HG02870 (cell line): ENCODE measurements around the gene WWOX.

Experiments used
- ATAC-seq: cut with Tn5 transposase; IDR thresholded peaks from one replicate; pipeline ENCODE4 v1.9.1; 2021; ENCODE audit warnings: mild to moderate bottlenecking, moderate library complexity; ENCODE audit not compliant: unreplicated experiment

The WWOX gene

DNA sequence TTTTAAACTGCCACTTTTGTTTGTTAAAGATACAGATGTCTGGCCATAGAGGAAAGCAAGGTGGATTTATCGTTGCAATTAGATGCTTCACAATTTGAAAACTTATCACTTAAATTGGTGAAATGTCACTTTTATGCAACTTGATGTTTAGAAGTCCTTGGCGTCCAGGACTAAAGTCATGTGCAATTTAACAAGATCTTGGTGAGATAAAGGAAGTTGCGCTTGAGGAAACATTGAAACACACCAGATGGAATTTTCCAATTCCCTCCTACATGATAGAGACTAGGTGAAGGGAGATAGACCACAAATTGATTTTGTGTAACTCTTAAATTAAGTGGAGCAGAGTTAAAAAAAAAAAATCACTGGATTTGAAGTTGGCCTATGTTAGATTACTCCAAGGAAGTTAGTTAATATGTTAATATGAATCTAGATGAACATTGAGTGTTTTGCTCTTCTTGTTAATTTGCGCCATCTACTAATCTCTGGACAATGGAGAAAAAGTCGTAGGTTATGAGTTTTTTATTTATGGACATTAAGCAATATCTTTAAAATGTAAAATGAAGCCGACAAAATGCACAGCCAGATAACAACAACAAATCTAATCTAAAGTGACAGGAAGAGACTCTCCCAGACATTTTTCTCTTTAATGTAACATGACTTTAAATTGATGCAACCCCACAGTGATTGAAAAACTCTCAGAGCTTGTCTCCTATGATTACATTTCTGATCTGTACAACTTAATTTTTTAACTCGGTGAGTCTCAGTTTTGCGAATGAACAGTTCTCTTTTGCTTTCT, 119.6 kb downstream of the WWOX start:
- no peak for ATAC-seq

DNA sequence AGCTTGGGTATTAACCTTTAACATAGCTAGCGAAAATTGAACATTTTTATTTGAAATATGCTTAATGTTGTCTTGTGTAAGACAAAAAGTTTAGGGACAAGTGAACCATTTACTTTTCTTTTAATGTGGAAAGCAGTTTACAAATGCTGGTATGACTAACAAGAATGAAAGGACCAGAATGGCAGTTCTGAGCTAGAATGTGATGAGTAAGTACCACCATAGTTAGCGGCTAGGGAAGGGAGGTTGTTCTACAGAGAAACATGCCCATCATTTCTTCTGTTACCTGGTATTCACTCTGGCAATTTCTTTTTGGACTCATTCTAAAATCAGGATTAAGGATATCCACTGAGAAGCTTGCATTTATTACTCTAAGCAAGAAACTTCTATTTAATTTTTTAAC, 121.1 kb downstream of the WWOX start:
- ATAC-seq = no peak

DNA sequence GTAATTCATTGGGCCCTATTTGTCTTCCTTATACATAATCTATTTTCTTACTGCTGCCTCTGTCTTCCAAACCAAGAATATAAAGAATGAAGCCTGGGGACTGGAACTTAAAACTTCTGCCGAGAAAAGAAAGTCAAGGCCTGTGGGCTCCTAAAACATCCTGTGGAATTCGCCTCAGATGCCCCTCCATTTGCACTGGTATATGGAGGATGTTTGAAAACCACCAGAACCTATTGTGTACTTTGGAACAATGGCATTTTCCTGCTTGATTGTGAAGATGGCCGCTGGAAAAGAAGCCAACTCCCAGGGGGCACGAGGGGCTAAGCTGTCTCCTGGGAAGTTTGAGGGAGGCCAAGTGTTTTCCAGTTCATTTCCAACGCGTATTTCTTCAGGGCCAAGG, 122.4 kb downstream of the WWOX start:
- no peak for ATAC-seq

DNA sequence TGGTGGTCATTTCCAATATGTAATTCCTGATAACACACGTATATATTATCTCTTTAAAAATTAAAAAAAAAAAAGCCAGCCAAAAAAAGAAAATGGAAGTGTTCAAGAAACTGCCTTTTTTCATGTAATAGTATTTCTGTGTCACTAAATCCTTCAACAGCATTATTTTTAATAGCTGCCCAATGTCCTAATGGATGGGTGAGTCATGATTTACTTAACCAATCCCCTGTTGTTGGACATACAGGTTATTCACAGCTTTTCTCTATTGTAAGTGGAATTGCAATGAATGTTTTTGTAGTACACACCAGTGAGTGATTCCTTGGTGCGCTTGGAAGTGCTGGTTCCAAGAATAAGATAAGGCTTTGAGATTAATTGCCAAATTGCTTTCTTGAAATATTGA, 124.9 kb downstream of the WWOX start:
- ATAC-seq = no peak

DNA sequence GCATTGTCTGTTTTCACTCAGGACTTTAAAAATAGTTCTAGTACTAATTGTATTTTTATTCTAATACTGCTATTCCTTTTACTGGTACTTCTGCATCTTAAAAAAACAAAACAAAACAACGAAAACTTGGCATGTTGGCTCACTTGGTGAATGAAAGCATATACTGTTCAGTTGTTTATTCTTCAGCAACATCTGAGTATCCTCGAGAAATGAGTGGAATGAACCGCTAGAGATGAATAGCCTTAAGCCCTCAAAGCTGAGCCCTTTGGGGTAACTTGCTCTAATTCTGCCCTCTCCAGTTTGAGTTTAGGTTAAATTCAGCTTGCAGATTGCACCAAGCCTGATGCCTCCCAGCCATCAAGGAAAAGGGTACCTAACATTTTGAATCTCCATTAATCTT, 126.5 kb downstream of the WWOX start:
- no peak for ATAC-seq

DNA sequence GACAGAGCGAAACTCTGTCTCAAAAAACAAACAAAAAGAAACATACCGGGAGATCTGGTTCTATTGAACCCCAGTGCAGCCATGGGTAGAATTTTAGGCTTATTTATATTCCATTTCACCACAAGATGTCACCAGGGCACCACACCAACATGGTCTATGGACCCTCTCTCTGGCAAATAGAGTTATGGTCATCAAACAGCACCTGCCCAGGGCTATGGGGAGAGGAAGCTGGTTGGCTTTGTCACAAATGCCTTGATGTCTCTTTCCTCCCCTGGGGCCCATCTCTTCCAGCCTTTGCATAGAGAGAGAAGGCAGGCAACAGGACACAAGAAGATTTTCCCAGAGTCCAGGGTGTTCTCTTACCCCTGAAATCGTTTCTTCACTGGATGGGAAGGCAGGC, 128.4 kb downstream of the WWOX start:
- ATAC-seq = no peak

DNA sequence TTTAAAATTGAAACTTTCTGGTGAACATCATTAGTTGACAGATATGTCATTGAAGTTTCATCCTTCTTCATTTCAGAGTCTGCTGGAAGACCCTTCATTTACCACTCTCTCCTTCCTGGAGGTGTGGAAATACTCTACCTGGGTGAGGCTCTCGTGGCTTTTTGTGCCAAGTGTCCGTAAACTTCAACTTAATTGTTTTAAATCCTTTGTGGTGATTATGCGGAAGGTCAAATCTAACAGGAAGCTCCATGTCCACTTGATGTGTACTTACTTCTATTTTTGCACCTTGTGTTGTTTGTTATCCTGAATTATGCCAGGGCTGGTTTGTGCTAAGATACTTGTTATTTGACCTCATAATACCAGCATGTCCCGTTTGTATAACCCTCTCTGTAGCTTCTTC, 129.2 kb downstream of the WWOX start:
- ATAC-seq = no peak

DNA sequence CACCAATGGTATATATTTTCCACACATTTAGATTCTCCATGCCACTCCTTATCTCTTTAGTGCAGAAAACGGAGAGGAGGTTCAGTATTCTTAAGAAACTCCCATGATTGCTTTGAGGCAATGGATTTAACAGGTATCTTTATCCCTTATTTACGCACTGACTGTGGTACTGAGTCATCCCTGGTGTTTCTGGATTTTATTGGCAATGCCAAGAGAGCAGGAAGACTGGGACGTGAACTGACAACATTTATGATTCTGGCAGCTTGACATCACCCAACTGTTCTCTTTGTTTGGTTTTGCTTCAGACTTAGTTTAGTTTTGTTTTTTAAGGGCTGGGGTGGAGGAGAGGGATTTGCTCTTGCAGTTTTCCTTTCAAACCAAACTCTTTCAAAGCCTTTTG, 131.4 kb downstream of the WWOX start:
- no peak for ATAC-seq

DNA sequence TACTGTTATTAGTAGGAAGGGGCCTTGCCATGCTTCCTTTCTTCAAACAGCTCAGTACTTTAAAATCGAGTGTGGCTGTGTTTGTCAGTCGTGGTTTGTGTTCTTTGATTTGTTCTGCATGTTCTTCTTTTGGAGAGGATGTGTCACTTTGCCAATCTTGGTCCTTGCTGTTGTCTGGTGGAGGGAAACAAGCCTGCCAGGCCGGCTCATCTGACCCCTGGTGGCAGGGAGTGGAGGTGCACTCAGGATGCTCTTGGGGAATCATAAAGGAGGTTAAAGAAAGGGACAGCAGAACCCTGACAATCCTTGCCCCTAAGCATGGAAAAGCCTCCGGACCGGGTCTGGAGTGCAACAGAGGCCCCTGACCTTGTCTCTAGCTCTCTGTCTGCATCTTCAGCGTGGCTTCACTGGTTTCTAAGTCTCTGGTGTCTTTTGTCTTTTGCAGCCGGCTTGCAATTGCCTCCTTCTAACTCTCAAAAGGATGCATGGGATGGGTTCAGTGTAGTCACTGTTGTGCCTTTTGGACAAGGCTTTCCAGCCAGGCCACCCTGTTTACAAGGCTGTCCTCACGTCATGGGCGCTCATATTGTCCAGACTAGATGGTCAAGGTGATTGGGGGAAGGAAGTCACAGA, 135.8 kb downstream of the WWOX start:
- peak; percentile 83 for ATAC-seq

DNA sequence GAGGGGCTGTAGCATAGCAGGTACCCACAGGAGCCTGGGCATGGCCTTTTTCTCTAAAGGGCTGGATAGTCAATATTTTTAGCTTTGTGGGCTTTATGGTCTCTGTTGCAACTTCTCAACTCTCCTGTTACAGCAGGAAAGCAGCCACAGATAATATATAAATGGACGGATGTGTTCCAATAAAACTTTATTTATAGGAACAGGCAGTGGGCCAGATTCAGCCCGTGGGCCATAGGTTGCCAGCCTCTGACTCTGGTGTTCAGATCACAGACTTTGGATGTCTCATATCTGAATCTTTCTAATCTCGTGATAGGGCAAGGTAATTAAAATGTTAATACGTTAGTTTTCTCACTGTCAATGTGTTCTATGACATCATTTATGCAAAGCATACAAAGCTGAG, 136.4 kb downstream of the WWOX start:
- ATAC-seq = no peak

DNA sequence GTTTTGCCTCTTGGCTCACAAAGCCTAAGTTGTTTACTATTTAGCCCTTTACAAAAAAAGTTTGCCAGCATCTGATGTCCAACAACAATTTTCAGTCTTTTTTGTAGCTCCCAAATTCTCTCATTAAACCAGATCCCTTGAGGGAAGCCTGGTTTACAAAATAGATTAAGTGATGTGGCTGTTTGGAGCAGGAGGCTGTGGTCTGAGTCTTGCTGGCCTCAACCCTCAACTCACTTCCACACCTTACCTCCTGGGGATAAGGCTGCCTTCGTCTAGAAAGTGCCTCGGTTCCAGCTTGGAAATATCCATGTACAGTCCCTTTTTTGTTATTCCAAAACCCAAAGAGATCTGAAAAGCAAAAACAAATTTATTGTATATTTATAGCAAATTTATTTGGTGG, 138.4 kb downstream of the WWOX start:
- no peak for ATAC-seq

DNA sequence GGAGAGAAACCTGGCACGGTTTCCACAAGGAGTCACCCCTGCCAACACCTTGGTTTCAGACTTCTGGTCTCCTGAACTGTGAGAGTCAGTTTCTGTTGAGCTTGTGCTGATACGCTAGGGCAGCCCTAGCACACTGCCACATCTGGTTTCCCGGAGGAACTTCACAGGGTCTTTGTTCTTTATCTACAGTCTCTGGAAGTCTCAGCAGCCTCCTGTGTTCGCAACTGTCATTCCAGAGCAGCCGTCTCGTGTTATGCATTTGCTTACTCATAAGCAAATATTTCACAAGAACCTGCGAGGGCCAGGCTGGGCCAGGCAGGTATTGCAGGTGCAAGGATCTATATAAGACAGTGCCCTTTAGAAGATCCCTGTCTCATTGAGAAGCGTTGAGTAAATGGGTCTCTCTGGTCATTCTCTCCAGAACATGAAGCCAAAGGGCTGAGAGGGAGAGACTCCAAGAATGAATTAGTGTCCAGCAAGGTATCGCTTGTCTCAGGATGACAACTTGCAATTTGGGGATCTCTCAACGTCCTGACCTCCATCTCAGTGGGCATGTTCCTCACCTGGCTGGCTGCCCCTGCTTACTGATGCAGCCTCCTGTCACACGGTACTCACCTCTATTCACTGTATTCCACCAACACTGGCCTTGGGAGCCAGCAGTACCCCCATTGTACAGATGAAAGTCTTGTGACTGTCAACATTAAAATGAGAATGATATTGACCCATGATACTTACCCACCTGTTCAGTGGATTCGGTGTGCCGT, 141.2 kb downstream of the WWOX start:
- ATAC-seq = no peak

DNA sequence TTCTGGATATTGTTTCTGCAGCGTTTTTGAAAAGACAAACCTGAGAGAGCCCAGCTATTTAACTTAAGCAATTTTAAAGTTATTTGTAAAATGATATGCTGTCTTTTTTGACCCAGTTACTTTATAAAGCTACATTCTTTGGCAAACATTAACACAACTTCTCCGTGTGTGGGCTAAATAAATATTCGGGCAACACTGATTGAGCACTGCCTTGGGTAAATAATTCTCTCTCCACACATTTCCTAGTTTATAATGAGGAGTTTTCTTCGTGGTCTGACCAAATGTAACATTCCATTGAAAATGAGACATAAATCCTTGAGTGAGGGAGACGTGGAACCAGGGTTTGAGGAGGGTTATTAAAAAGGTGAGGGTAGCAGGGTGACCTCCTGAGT, 142.8 kb downstream of the WWOX start:
- ATAC-seq = no peak

DNA sequence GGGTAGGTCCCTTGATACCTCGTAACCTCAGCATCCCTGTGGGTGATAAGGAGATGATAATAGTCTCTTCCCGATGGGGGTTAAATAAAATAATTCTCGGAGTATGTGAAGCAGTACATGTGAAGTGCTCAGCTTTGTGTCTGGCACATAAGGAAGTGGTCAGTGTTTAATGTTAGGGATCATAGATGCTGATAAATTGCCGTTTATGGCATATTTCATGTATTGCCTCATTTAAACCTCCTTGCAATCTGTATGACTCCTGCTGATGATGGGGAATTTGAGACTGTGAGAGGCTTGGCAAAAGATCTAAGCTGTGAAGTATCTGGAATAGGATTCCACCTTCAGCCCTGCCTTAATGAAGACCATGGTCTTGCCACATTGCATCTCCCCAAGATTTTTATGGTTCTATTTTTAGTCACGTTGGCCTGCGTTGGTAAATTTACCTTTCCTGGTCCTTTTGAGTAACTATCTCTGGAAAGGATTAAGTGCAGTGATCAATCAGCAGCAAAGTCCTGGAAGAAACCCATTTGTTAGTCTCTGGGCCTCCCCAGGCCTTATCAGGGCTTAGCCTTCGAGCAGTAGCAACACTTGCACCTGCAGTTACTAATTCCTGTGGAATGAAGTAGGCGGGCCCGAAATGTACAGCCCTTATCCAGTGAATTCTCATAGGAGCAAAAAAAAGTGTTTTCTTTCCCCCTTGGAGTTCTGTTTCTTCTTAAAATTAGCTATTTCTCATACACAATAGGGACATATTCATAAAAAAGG, 144.9 kb downstream of the WWOX start:
- ATAC-seq = no peak

DNA sequence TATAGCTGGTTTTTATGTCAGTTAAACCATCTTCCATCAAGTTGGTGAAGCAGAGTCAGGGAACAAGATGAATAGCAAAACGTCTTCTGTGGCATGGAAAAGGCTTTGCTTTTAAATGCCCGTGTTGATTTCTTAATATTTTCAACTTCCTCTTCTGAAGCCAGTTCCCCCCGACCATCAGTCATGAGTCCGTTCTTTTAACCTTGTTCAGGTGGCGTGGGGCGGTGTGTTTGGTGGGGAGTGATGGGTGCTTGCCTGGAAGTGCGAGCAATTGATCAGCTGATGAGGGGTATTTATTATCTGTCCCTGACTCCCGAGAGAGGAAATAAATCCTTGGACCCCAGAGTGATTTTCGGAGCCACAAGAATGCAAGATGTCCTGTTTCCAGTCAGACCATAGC, 147.1 kb downstream of the WWOX start:
- ATAC-seq = no peak

DNA sequence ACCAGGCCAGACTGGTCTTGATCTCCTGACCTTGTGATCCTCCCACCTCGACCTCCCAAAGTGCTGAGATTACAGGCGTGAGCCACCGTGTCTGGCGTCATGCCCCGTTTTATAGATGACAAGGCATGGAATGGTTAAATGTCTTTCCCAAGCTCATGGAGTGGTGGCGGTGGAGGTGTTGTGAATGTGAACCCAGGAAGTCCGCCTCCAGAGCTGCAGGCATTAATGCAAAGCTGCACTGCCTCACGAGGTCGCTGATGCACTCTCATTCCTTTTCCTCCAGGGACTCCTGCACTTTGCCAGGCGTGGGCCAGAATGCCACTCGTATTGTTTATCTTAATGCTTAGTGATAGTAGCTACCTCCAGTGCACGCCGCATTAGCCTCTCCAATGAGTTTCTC, 149.6 kb downstream of the WWOX start:
- ATAC-seq = no peak

DNA sequence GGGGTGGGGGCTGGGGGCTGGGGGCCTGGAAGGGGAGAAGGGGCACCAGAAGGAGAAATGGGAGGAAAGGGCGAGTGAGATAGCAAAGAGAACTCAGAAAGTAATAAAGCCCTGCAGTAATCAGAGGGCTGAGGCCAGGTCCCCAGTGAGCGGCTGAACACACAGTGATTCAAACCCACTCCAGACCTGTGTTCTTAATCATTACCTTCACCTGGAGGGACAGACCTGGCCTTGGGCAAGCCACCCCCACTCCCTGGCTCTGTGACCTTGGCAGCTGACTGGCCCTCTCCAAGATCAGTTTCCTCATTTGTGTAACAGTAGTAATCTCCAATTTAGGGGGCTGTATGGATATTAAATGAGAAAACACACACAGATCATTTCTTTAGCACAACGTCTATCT, 150.4 kb downstream of the WWOX start:
- ATAC-seq = no peak

DNA sequence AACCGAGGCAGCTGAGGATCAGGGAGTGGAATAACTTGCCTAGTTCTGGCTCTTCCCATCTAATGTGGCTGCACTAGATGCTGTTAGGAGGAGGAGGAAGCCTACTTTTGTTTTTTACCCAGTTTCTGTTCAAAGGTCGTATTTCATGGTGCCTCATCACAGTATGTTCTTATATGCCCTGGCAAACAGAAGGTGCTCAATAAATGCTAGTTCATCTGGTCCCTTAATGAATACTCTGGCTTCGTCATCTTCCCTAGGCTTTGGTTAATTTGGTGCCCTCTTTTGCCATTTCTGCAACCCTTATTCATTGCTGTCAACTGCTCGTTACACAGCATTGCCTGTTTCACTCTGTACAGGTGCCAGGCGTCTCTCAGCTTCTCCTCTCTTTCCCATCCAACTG, 151.7 kb downstream of the WWOX start:
- ATAC-seq = no peak

DNA sequence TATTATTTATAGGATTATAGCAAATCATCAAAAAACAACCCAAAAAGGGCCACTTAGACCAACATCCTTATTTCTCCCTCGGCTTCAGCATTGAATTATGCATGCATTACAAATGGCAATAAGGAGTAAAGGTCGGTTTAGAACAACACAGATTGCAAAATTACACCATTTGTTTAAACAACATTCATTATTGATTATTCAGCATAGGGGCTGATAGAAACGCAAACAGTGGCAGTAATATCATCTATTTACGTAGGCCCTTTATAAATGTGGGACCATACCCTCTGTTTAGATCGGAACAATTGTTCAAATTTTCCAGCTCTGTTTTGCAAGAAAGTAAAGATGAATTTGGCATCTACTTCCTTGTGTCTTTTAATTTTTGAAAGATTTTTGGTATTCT, 153.3 kb downstream of the WWOX start:
- ATAC-seq = no peak

DNA sequence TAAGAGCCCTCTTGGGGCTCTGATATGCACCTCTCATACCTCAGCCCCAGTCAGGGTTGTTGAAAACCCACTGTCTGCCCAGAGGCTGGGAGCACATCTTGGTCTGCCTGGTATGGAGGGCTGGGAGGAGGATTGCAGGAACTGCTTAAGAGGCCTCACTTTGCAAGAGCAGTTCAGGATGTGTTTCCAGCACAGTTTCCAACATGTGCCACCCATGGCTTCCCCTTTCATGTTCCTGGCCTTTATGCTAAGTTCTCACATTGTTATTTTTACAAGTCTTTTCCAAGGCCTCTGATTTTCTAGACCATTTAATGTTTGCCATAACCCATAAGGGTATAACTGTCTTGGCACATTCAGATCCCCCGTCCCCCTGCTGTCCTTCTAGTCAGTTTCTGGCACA, 155.4 kb downstream of the WWOX start:
- ATAC-seq = no peak

DNA sequence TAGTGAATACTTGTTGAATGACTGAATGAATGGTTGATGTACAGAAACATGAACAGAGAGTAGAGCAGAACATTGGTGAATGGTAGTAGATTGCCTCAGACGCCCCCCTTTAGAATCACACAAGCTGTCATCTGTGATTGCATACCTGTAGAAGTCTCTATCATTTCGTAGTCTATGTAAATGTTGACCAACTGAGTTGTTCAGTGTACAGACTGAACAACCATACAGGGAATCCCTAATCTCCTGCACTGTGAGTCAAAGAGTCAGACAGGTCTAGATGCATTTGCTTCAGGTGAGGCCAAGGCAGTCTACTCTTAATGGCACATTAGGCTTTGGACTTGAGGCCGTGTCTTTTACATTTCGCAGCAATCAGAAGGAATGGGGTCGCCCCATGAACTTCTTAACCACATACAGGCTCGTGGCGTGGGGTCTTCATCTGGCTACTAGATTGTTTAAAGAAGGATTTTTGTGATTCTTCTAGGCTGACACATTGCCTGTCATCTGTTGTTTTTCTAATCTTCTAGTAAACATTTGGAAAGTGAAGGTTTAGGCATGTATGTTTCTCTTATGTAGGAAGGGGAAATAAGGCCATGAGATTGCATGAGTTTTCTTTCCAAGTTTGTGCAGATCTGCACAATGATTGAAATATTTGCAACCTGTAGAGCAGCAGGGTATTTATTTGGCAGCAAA, 157.4 kb downstream of the WWOX start:
- no peak for ATAC-seq
